Dedifferentiated amniotic fluid mesenchymal stem cell (primary cell): ENCODE results near the gene RBBP5.

Experiments
- DNase-seq: peaks from one replicate; pipeline ENCODE4 v3.0.0-alpha.2; 2016; ENCODE audit errors: extremely low spot score

The RBBP5 gene

DNA sequence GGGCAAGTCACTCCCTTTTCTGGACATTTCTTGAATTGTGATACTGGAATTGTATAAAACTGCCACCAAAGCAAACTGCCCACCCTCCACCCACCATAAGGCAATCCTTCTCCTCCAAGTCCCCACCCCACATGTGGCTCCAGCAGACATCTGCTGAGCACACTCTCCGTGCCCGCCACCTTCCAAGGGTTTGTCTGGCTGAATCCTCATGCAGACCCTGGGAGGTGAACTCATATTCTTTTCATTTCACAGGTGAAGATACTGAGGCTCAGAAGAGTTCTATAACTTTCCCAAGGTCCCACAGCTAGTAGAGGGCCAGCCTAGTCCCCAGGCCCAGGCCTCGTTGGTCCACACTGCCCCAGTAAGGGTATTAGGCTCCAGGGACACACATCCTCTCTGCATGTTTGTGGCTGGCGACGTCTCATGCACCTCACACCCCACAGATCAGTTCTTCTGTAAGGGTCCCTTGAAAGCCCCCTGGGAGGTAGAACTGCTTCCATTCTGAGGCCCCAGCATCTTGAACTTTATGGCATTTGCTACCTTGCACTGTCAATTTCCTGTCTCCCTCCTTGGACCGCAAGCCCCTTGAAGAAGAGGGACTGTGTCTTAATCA, 64.7 kb downstream of the RBBP5 start:
- DNase-seq, result no peak

DNA sequence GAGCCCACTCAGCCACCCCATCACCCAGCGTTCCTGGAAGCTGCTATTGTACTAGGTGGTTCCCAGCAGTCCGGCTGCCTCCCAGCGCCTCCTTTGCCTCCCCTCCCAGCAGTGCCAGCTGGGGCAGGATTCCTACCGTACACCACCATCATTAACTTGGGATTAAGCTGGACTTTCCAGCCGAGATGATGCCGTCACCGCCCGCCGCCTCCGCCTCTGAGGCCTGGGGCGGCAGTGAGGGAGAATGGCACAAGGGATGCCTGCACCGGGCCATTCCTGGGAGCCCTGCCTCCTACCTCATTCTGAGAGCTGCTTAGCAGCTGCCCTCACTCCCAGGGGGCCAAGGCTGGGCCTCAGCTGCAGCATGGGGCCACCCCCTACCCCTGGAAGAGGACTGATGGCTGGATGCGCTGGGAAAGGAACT, 65.6 kb downstream of the RBBP5 start:
- DNase-seq, result no peak

DNA sequence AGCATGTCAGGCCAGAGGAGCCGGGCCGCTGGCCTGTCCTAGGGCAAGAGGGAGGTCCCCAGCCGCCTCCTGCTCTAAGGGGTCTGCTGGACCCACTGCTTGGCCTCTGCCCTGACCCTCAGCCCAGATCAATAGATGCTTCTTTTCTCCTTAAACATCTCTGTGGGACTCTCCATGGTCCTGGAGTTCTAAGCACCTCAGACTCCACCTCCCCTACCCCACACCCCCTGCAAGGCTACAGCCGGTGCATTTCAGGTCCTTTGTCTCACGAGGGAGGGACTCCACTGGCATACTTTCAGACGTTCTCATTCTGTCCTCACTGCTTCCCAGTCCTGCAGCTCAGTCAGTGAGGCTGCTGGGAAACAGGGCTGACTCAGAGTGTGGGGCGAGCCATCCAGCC, 67.8 kb downstream of the RBBP5 start:
- DNase-seq, result no peak

DNA sequence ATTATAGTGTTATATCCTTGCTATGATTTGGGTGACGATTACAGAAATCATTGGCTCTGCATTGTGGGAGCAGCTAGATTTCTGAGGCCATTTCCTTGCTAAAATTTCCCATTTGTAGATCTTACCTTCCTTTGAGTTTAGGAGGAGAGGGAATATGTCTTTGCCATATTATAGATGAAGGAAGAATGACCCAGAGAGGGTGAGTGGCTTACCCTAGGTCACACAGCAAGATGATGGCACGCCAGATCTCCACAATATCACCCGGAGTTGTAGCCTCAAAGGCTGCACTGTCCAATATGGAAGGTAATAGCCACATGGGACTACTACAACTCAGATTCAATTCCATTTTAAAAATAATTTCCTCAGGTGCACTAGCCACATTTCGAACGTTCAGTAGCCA, 68.5 kb downstream of the RBBP5 start:
- no peak for DNase-seq

DNA sequence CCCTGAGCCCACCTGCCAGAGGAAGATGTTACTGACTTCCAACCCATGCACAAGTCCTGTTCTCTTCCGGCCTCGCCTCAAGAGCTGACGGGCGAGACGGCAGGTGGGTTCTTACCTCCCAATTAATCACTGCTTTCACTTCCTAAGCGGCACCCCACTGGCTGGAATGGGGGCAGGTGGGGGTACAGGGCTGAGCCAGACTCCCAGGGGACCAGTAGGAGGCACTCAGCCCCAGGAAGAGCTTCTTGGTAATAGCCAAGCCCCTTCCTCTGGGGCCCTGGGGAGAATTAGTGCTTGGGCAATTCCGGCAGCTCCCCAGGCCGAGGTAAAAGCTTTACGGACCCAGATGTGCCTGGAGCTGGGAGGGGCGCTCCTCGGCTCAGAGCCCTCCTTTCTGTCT, 69.1 kb downstream of the RBBP5 start:
- DNase-seq, result no peak

DNA sequence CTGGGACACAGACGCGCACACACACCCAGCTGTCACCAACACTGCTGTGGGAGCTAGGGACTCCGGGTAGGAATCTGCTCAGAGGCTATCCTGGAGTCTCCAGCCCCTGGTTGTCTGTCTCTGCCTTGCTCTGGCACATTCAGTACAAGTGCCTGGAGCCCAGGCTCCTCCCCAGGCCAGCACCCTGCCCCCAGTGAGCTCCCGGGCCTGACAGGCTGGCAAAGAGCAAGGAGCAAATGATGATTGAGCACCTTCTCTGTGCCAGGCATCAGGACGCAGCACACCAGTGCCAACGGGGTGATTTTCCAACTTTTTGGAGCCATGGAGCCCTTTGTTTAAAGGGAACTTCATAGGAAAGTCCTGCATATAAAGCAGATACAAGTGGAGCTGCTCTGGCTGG, 72.3 kb downstream of the RBBP5 start:
- DNase-seq, result no peak

DNA sequence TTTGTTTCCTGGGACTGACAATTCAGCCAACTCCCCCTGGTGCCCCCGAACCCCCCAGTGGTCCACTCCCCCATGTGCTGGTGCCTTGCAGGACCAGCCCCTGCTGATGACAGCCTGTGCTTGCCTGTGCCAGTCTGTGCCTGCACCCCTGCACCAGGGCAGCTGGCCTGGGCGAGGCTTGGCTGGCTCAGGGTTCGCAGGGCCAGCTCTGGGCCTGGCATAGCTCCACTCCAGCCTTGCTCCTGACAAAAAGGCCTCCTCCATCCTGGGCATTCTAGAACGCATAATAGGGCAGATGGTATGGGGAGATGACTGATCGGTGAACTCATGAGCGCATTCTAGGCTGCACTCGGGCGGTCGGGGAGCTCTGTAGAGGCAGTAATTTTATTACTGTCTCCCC, 73.4 kb downstream of the RBBP5 start:
- DNase-seq, result no peak

DNA sequence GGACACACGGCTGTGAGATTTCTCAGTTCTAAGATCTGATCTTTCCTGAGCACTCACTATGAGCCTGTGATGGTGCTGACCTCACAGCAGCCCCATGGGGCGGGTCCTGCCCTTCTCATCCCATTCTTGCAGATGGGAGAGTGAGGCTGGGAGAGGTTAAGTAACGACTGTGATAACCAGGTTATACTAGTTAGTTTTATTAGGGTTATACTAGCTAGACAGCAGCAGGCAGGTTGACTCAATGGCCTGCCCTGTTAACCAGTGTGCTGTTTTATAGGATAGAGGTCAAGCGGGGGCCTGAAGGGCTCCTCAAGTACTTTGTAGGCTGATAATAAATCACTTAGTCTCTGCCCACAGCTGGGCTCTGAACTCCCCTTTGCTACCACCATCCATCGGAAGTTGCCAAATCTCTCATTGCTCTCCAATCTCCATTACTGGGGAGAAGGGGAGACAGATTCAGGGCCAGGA, 74.0 kb downstream of the RBBP5 start:
- no peak for DNase-seq

DNA sequence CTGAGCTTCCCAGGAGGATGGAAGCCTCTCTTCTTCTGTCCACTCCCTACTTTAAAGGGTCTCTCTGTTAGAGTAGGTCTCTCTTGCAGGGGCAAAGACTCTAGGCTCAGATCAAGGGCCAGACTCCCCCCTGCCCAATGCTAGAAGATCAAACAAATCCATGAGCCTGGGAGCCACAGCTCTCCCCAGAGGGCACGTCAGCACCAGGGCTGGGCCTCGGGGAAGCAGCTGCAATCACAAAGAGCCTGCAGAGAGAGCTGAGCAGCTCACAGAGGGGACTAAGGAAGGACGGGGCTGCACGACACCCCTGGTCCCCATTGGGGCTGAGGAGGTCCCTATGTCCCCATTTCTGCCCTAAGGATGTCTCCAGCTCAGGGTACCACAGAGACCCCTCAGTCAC, 74.9 kb downstream of the RBBP5 start:
- no peak for DNase-seq

DNA sequence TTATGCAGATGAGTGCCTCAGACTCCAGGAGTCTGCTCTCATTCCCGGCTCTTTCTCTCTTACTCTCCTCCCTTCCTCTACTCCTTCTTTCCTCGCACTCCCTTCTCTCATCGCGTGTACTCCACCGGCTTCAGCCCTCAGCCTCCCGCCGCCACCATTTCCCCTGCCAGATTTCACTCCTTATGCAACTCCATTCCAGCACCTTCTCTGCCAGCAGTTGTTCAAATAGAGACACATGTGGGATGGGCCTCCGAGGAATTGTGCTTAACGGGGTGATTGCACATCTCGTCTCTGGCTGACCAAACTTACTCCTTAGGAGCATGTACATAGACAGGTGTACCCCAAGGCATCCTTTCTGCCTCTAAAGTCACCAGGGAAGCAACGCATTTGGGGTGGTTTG, 76.6 kb downstream of the RBBP5 start:
- no peak for DNase-seq

DNA sequence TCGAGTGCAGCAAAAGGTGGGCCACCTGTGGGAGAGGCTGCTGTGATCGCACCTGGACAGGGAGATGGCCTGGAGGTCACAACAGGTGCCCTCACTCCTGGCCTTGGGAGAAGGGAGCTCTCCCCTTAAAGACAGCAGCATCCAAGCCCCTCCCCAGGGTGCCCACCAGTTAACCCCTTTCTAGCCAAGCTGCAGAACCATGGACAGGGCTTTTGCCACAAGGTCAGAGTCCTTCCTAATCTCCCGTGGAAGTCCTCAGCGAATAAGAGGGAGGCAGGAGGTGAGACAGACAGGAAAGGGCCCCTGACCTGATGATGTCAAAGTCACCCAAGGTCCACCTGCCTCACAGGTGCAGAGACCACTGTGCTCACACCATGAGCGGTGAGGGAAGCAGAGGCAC, 77.0 kb downstream of the RBBP5 start:
- no peak for DNase-seq

DNA sequence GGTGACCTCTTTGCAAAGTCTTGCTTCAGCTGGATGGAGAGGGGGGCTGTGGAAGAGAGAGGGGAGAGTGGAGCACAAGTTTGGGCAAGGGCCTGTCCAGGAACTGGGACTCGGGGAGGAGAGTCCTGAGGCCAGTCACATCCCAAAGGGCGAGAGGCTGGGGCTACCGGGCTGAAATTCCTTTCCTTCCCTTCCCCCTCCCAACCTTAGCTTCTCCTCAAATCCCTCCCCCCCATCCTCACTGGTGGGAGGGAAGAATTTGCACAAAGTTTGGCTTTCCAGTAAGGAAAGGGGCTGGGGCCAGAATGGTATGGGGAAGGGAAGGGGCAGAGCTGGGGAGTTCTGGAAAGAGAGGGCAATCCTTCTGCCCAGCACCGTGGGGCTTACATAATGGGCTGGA, 77.9 kb downstream of the RBBP5 start:
- DNase-seq, result no peak

DNA sequence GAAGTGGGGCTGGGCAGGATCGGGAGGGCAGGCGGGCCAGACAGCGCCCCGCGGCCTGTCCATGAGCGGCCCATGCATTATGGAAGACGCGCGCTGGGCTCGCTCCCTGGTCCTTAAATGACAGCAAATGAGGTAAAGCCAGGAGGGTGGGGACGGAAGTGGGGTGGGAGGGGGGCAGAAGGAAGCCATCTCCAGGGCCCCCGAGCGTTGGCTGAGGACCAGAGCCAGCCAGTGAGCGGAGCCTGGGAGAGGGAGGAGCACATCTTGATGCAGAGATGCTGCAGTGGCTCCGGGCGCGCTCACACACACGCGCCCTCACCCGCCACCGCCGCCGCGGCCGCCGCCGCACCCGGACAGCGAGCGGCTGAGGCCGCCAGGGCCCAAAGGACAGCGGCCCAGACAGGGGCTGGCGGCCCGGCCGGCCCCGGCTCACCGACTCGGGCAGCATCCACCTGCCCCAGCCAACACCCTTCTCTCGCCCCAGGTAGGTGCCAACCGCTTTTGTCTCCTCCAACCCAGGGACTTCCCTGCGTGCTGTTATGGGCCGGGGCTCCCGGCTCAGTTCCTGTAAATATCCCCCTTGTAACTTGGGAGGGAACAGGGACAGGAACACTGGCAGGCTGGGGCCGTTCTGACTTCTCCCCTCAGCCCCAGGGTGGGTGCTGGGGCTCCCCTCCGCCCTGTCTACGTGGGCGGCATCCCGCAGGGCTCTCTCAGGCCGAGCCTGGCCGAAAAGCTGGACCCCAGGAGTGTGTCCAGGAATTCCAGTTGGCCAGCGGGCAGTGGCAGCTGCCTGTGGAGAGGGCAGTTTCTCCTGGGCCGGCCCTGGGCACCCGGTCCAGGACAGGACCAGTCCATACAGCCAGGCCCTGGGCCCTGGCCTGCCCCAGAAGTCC, 78.6 kb downstream of the RBBP5 start, which contains the start of gene CNTN2:
CNTN2 (plus strand) TSS at position 302 of the 896 bp plus-strand sequence. CDS start 9,974 bp downstream, outside the sequence.
- DNase-seq, result no peak

DNA sequence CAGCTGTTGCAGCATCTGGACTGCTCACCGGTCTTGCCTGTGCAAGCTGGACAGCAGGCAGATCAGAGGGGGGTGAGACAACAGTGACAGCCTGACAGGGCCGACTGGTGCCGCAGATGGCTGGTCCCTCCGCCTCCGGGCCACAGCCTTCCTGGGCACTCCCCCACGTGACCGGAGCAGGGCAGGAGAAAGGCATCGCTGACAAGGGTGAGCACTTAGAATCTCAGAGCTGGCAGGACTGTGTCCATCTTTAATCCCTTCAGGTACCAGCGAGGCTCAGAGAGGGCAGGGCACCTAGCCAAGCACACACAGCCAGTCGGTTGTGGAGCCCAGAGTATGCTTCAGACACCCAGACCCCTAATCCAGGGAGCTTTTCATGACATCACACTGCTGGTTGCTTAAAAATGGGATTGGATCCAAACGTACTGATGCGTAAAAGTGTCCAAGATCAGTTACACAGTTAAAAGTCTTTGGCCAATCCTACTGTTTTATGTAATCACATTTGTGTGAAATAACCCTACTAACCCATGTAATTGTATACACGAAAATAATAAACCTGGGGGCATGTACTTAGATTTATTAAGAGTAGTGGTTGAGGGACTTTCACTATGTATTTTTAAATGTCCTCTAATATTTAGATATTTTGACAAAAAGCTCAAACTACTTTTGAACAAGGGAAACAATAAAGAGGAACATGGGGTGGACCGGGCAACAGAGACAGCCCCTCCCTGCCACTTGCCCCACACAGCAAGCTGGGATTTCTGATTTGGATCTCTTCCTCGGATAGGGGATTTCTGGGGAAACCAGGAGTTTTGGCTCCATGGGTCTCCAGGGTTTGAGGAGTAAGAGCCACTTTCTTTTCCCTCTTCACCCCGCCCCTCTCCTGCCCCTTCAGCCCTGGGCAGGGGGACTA, 79.5 kb downstream of the RBBP5 start:
- no peak for DNase-seq

DNA sequence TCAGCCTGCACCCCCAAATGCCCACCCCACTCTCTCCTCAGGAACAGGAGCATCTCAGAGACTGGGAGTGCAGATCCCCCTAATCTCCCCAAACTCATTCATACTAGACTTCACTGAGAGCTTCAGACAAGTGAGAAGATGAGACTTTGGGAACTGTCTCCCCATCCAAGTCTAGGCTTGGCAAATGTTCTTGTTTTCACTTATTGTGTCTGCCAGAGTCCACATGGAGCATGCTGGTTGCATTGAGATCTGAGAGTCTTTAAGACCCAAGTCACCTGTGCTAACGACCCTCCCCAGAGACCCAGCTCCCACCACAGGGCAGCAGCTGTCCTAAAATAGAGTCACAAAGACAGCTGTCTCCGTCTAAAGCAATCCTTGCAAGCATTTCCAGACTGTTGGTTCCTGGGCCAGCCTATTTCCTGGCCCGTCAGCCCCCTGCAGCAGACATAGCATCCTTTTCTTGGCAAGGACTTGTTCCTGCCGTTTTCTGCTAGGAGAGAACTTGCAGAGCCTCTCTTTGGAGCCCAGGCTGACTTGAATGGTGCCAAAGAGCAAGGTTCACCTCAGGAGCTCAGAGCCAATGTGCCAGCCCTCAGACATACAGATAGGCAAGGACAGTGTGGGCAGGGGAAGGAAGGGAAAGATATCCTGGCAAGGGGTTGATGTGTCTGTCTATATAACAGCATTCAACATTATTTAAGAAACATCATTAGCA, 80.6 kb downstream of the RBBP5 start:
- no peak for DNase-seq

DNA sequence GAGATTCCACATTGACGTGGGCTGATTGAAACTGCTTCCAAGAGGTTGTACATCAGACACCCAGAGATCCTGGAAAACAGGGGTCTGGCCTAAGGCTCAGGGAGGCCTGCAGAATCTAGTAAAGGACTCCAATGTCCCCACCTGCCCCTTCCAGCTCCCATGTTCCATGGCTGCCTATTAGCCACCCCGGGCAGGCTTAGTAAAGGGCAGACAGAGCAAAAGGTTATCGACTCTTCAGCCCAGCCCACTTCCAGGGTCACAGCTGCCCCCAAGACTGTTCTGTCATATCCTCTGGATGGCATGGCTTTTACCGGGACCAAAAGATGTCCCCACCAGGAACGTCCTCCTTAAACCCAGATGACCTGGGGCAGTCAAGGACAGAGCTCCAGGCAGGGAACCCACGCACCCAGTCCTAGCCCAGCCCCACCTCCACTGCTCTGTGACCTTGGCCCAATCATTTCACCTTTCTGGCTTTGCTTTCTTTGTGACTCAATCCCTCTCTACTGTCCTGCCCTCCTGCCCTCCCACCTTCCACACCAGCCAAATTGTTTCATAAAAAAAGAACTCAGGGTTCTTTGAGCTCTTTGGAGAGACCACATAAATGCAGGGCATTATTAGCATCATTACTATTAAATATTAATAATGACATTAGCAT, 83.5 kb downstream of the RBBP5 start:
- no peak for DNase-seq

DNA sequence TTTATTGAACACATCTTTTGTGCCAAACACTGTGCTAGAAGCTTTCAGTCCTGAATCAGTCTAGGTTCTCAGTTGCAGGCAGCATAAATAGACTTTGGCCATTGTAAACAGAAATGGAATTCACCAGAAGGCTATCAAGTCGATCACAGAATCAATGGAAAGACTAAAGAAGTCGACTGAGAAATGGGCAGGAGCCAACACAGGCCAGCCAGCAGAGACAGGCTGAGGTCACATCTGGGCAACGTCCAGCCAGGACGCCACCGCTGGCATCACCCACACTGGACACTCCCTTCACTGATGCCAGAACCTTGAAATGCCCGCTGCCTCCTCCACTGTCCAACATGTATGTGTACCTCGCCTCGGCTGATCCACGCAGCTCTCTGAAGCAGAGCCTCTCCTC, 84.2 kb downstream of the RBBP5 start:
- no peak for DNase-seq
